ENCODE results near the gene GCNT2. TPM values are rescaled to one million over a fixed set of nuclear protein-coding genes. Genes with fewer than 3 reads are reported as not detected.

The GCNT2 gene
- total and polyA plus RNA-seq, 2 of the 8 experiments (the other 6 are each of a cell fraction or from before 2014, with no cell fraction given), result 19.3 to 52.5 TPM

DNA sequence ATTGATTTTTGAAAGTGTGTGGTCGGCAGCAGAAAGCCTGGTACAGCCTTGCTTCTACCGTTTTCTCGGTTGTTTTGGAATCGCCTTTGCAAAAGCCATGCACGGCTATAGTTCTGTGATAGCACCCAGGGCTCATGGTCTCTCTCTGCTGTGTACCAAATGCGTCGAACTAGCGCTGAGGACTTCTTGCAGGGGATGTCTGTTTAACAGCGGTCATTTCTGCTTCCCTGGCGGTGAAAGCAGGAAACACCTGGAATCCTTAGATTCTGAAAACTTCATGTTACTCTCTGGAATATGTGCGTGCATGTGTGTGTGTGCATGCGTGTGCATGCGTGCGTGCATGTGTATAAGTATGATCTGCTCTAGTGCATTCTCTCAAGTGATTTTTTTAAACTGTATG, 26.1 kb upstream of the GCNT2 start:
- Histone ChIP-seq H3K9me3 (ENCODE audit: insufficient read depth in 2 of 2, low read depth in 1 of 2, low read length in 1 of 2) (no peaks in the 10 kb centered on the region), H3K23ac (ENCODE audit: insufficient read length) (no peak overlapping the region)
- TF ChIP-seq SIN3A (conservative IDR thresholded peaks at IDR 0.05 in 1 of 2, IDR thresholded peaks at IDR 0.05 in 1 of 2; ENCODE audit: low read depth in 1 of 2, low read length in 2 of 2) (no peak), RBBP5 (IDR thresholded peaks at IDR 0.05; ENCODE audit: borderline replicate concordance, low read depth, low read length) (no peak), SRF (IDR thresholded peaks at IDR 0.05; ENCODE audit: low read depth, low read length) (no peak), CEBPB (IDR thresholded peaks at IDR 0.05; ENCODE audit: low read depth, low read length) (no peak), EGR1 (IDR thresholded peaks at IDR 0.05; ENCODE audit: borderline replicate concordance, low read depth, low read length) (no peak), POLR2AphosphoS5 (IDR thresholded peaks at IDR 0.05; ENCODE audit: low read depth, low read length) (no peak), KDM1A (IDR thresholded peaks at IDR 0.05; ENCODE audit: borderline replicate concordance, low read length) (no peak), GTF2F1 (IDR thresholded peaks at IDR 0.05; ENCODE audit: borderline replicate concordance, low read depth, low read length) (no peak), RXRA (IDR thresholded peaks at IDR 0.05; ENCODE audit: insufficient read depth, low read depth, low read length) (no peak), EP300 (IDR thresholded peaks at IDR 0.05; ENCODE audit: borderline replicate concordance in 1 of 2, low read depth in 2 of 2, low read length in 2 of 2) (no peak), SUZ12 (IDR thresholded peaks at IDR 0.05; ENCODE audit: low read length) (no peak), POLR2A (IDR thresholded peaks at IDR 0.05; ENCODE audit: control extremely low read depth in 1 of 2, low read depth in 2 of 2, low read length in 2 of 2) (no peak), JUND (IDR thresholded peaks at IDR 0.05; ENCODE audit: low read length) (no peak)
- TF ChIP-seq, protein P1, sequence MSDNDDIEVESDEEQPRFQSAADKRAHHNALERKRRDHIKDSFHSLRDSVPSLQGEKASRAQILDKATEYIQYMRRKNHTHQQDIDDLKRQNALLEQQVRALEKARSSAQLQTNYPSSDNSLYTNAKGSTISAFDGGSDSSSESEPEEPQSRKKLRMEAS (IDR thresholded peaks at IDR 0.05), result no peak

More for the DNA sequence above, 26.1 kb upstream of the GCNT2 start:
- no peaks in the 10 kb centered on the region for H3K36me3 ChIP-seq (ENCODE audit: control insufficient read depth in 2 of 4, insufficient read depth in 4 of 4, low read length in 3 of 4)
- no peak overlapping the region for H2BK120ac ChIP-seq (replicated peaks; ENCODE audit: low read depth, low read length)
- H3K27ac ChIP-seq (ENCODE audit: low read depth, low read length), result no peak overlapping the region
- H2BK5ac ChIP-seq (ENCODE audit: low read depth, low read length), result no peak overlapping the region
- no peak overlapping the region for H3K4me3 ChIP-seq (ENCODE audit: extremely low read depth in 1 of 4, insufficient read depth in 2 of 4, low read depth in 3 of 4, low read length in 4 of 4)
- H2BK15ac ChIP-seq (ENCODE audit: low read length), result no peak overlapping the region
- no peaks in the 10 kb centered on the region for H4K20me1 ChIP-seq (replicated peaks in 1 of 2; ENCODE audit: control insufficient read depth in 1 of 2, insufficient read depth in 2 of 2, low read length in 2 of 2)
- no peak overlapping the region for H2AK5ac ChIP-seq (ENCODE audit: low read depth, low read length)
- H2BK20ac ChIP-seq (ENCODE audit: low read length), result no peak overlapping the region
- no peak overlapping the region for H2AFZ ChIP-seq (ENCODE audit: low read length)
- POLR2A ChIA-PET (ENCODE audit: partially characterized antibody), result no interaction called here
- no peak for DNase-seq (ENCODE audit: low read depth in 1 of 2, low spot score in 2 of 2)
- WGBS, 2 experiments (ENCODE audit: extremely low coverage in 1 of 2, insufficient coverage in 1 of 2, insufficient read length in 1 of 2, insufficient replicate concordance in 2 of 2, low coverage in 1 of 2, low lambda C conversion rate in 2 of 2, missing lambda C conversion rate in 1 of 2), result 89% methylated on average over 14 of the region's 14 CpGs; no CpG with 5 or more reads in 1 of the 2 experiments
- H3K23me2 ChIP-seq (ENCODE audit: low read depth, low read length), result no peaks in the 10 kb centered on the region
- H3K18ac ChIP-seq (ENCODE audit: extremely low read depth, low read length), result no peak overlapping the region
- no peak overlapping the region for H2BK12ac ChIP-seq (ENCODE audit: low read depth, low read length)
- FAIRE-seq, result no peak
- no peak overlapping the region for H4K91ac ChIP-seq (replicated peaks; ENCODE audit: insufficient read length, low read length)
- no peak overlapping the region for H4K8ac ChIP-seq (ENCODE audit: extremely low read depth, insufficient read depth, low read length)
- H3K4me1 ChIP-seq (replicated peaks in 1 of 4; ENCODE audit: control insufficient read depth in 3 of 4, insufficient read depth in 4 of 4, low read length in 3 of 4), result no peaks in the 10 kb centered on the region
- no peak overlapping the region for H4K5ac ChIP-seq (ENCODE audit: insufficient read length, low read depth, low read length)
- H3K79me2 ChIP-seq (ENCODE audit: control insufficient read depth in 1 of 2, insufficient read depth in 2 of 2, low read length in 2 of 2), result no peaks in the 10 kb centered on the region
- H3K14ac ChIP-seq (ENCODE audit: insufficient read length), result no peak overlapping the region
- H3K4me2 ChIP-seq (ENCODE audit: insufficient read depth in 1 of 2, low read depth in 2 of 2, low read length in 2 of 2), result no peak overlapping the region
- CTCF ChIA-PET (ENCODE audit: partially characterized antibody), result no interaction called here
- H3K9ac ChIP-seq (replicated peaks in 1 of 4; ENCODE audit: extremely low read depth in 1 of 4, low read depth in 3 of 4, low read length in 3 of 4), result no peak overlapping the region
- no peaks in the 10 kb centered on the region for H3K79me1 ChIP-seq (ENCODE audit: low read depth, low read length)
- no peaks in the 10 kb centered on the region; a peak in 1 of 7 replicates for H3K27me3 ChIP-seq (replicated peaks in 1 of 4; ENCODE audit: control insufficient read depth in 3 of 4, extremely low read depth in 1 of 4, insufficient read depth in 3 of 4, low read length in 3 of 4)
- no peak overlapping the region for H3K4ac ChIP-seq (replicated peaks; ENCODE audit: insufficient read length, low read depth, low read length)
- no peak overlapping the region for H3K56ac ChIP-seq (replicated peaks; ENCODE audit: insufficient read length, low read depth, low read length)
